NT2/D1 (cell line): ENCODE results near the gene IL19.

ENCODE experiments used
- SUZ12 ChIP-seq: IDR thresholded peaks from 2 replicates; pipeline ENCODE4 v1.6.1; 2011; ENCODE audit not compliant: insufficient read length, insufficient read depth; ENCODE audit errors: extremely low read depth
- ZNF274 ChIP-seq: IDR thresholded peaks from 2 replicates; pipeline ENCODE4 v1.6.1; 2011; ENCODE audit warnings: mild to moderate bottlenecking, low read depth, low read length

DNA sequence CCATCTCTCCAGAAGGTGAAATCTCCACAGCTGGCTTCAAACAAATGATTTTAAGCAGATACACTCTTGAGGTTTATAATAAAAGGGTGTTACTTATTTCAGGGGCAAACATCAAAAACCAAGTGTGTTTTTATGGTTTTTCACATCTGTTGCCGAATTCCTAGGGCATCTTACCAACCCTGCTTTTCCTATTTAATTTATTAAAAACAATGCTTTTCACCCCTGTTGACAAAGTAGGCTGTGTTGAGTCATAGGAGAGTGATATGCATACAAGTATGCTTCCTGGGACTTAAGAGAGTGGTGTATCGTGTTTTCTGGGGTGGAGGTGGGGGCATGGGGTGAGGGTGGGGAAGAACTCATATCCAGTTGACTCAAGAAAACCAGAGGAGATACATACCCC lies 65.5 kb downstream of the IL19 start:
- TF ChIP-seq SUZ12 (no peak), ZNF274 (no peak)
